ENCODE measurements around the gene NSUN3.
"Not testable (repeated sequence)": the region's sequence is repeated elsewhere in the genome, so short reads cannot be mapped to it uniquely, and the experiment has no call there.

The NSUN3 gene

GRCh38 chr3:94062513-94063404 is at the start of gene NSUN3, which contains the start of gene DHFR2:
NSUN3 (plus strand) TSS chr3:94063061; CDS start chr3:94063127, 66 bp downstream.
DHFR2 (minus strand) TSS chr3:94062916; CDS start chr3:94061511, 1,405 bp downstream.
- DNase-seq (ENCODE audit: low read depth), result peak; percentile 71

DNA sequence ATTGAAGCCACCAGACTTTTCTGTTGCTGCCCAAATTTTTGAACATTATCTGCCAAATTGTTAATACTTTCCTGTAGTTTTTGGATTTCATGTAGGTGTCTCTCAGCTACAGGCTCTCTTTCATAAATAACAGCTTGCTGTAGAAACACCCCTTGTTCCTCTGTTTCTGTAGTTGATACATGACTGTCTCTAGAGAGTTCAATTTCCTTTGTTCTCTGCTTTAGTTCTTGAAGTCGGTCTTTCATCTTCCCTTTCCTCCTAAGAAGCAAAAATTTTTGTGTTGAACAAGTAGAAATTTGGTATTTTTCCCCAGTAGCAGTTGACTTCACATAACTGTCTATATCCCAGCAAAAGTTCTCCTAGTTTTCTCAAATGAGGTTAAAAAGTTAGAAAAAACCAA is 47.8 kb upstream of the NSUN3 start:
- DNase-seq (ENCODE audit: low read depth), result no peak

- DNase-seq (ENCODE audit: low read depth), result no peak
Measured at GRCh38 chr3:94019659-94020058, 43.2 kb upstream of the NSUN3 start.

GRCh38 chr3:94020293-94020692 is 42.6 kb upstream of the NSUN3 start:
- DNase-seq (ENCODE audit: low read depth), result no peak

DNA sequence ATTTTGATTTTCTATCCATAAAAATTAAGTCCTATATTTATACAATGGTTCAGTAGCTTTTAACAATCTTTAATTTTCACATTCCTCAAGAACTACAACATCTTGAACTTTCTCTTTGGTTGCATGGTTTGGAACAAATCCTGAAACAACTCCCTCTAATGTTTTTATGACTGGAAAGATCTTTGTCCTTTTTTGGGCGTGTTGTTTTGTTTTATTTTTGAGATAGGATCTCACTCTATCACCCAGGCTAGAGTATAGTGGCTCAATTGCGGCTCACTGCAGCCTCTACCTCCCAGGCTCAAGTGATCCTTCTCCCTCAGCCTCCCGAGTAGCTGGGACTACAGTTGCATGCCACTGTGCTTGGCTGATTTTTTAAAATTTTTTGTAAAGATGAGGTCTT is 38.5 kb upstream of the NSUN3 start:
- DNase-seq (ENCODE audit: low read depth), result no peak

GRCh38 chr3:94026623-94027022 is 36.2 kb upstream of the NSUN3 start:
- DNase-seq (ENCODE audit: low read depth), result no peak

DNA sequence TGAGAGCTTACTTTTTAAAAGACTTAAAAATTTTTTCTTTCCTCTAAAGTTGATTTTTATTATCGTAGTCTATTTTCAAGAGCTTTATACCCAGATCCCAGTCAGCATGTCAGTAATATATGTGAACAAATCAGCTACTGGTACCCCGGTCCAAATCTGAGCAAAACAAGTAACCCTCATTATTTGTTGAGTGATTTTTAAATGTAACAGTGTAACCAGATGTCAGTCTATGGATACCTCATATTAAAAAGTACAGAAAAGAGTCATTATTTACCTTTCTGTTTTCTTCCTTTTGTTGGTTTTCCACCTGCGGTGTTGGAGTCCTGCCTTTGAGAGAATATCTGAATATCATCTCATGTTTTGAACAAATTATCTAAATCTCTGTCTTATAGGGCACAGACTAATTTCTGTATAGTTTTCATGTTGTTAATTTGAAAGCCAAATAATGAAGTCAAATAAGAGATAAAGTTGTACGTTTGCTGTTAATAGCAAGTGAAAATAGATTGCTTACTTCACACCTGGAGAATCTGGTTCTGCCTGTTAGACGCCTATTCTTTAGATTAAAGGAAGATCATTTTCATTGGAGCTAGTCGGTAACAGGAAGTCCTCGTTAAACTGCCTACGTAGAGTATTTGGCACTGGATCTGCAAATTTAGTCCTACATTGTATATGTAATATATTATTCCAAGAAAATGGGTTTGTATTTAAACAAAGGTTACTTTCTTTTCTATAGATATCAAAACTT is 34.6 kb upstream of the NSUN3 start, which contains the start of gene STX19:
STX19 (minus strand) TSS at position 505 of the 745 bp plus-strand sequence. CDS start 13,328 bp downstream, outside the sequence.
- DNase-seq (ENCODE audit: low read depth), result no peak

DNA sequence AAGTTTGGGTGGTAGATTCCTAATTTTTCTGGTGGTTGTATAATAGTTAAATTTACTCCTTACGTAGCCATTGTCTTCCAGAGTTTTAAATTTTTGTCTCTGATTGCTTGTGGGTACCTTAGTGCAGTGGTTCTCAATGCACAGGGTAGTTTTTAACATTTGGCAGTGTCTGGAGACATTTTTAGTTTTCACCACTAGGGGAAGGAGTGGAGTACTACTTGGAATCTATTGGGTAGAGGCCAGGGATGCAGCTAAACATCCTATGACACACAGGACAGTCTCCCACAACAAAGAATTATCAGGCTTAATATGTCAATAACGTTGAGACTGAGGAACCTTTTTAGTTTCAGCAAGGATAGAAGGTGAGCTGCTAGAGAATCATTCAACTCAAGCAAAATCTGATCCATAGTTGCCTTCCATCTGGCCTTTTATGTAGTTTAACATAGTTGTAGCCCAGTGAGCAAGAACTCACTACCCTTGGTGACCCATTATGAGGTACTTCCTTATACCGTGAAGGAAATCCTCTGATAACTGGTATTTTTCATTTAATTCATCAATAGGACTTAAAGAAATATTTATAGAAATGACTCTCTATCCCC is 25.9 kb upstream of the NSUN3 start:
- DNase-seq (ENCODE audit: low read depth), result no peak

DNA sequence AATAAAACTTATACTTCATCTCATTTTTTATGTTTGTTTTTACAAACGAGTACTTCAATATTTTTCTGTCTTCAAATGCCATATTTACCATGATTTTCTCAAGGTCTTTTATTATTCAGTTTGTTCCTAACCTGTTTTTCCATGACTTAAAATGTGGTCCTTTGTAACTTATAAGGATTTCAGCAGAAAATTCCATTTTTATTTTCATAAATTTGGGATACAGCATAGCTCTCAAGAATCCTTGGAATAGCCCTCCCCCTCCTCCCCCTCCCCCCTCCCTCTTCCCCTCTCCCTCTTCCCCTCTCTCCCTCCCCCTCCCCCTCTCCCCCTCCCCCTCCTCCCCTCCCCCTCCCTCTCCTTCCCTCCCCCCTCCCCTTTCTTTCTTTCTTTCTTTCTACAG is 19.6 kb upstream of the NSUN3 start:
- no peak for DNase-seq (ENCODE audit: low read depth)

GRCh38 chr3:94044100-94044936 is 18.5 kb upstream of the NSUN3 start:
- DNase-seq (ENCODE audit: low read depth), result not testable (repeated sequence)

DNA sequence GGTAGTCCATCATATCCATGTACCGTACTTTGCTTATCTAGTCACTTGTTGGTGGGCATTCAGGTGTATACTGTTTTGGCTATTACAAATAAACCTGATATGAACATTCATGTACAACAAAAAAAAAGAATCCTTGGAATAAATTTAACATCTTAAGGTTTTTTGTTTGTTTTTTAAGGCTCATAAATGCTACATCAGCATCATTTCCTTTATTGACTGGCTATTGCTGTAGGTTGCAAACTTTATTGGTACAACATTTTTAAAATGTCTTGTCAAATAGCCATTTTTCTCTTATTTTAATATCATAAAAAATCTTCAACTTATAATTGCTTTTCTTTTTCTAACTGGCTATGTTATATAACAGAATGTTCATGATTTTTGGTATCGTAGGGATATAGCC is 16.3 kb upstream of the NSUN3 start:
- no peak for DNase-seq (ENCODE audit: low read depth)

GRCh38 chr3:94049267-94049666 is 13.6 kb upstream of the NSUN3 start:
- no peak for DNase-seq (ENCODE audit: low read depth)

DNA sequence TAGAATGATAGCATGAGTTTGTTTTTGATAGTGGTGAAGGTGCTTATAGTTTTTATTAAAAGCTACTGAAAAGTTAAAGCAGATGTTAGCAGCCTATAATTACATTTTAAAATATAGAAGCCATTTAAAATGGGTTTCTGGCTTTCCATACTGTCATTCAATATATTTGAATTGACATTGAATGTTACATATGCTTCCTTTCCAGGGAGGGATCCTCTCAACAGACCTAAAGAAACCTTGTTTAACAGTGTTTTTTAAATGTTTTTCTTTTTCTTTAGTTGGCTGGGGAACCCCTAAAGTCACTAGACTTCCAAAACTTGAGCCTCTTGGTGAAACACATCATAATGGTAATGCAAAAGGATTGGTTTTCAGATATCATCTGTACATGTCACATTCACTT is 12.3 kb upstream of the NSUN3 start:
- DNase-seq (ENCODE audit: low read depth), result no peak

- no peak for DNase-seq (ENCODE audit: low read depth)
Measured at GRCh38 chr3:94061297-94061696, 1.6 kb upstream of the NSUN3 start.

DNA sequence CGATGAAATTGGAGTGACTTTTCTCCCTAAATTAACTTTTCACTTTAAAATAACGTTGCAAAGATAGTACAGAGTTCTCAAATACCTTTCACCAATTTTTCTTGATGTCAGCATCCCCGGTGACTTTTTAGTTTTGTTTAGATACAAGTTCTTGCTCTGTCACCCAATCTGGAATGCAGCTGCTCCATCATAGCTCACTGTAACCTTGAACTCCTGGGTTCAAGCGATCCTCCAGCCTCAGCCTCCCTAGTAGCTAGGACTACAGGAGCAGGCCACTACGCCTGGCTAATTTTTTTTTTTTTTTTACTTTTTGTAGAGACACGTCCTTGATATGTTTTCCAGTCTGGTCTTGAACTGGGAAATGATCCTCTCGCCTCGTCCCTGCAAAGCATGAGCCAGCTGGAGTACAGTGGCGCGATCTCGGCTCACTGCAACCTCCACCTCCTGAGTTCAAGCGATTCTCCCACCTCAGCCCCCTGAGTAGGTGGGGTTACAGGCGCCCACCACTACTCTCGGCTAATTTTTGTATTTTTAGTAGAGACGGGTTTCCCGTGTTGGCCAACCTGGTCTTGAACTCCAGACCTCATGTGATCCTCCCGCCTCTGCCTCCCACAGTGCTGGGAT is 747 bp downstream of the NSUN3 start:
- no peak for DNase-seq (ENCODE audit: low read depth)

DNA sequence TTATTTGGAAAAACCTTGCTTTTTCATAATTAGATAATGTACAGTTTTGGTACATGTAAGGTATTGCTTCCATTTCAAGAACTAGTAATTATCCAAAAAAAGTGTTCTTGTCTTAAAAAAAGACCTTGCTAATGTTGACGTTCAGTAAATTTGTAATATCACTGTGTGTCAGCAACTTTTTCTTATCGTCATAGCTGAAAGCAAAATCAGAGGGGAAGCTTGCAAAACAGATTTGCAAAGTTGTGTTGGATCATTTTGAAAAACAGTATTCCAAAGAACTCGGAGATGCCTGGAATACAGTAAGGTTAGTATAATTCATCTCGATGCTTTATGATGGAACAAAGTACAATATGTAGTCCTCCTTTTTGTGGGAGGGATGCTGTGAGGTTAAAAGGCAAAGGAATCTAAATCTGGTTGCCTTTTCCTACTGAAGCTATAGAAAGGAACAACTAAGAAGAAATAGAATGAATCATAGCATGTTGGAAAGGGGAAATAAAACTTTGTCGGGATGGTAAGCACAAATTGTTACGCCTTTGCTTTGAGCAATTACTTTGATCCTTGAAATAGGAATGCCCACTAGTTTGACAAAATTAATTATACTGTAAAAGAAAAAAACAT is 1.5 kb downstream of the NSUN3 start:
- DNase-seq (ENCODE audit: low read depth), result no peak

GRCh38 chr3:94065122-94065521 is 2.3 kb downstream of the NSUN3 start:
- DNase-seq (ENCODE audit: low read depth), result no peak

- DNase-seq (ENCODE audit: low read depth), result no peak
Measured at GRCh38 chr3:94065819-94066480, 3.1 kb downstream of the NSUN3 start.

- DNase-seq (ENCODE audit: low read depth), result no peak
Measured at GRCh38 chr3:94066506-94067500, 3.9 kb downstream of the NSUN3 start.

All from activated gamma-delta T cell treated with anti-CD3 and anti-CD28 coated beads, Interleukin-2, amount 50 U/mL, for 16 hours (primary cell).